HFFc6 (cell line): ENCODE data around the gene RANBP17. TPM values are rescaled to one million over a fixed set of nuclear protein-coding genes. Genes with fewer than 3 reads are reported as not detected.
A peak's percentile ranks its signal among the peaks of the same experiment; 100 is the strongest.
"Not testable (repeated sequence)": the region's sequence is repeated elsewhere in the genome, so short reads cannot be mapped to it uniquely, and the experiment has no call there.

Source experiments
- DNase-seq: peaks from one replicate; pipeline ENCODE4 v3.0.0-alpha.2; 2018
- H3K27ac Mint-ChIP-seq: 2 replicates; pipeline ENCODE4 v1.8.0; 2020; ENCODE audit warnings: mild to moderate bottlenecking, mixed read lengths
- H3K27me3 Mint-ChIP-seq: 2 replicates; pipeline ENCODE4 v1.8.0; 2021; ENCODE audit warnings: mild to moderate bottlenecking, moderate library complexity, mixed read lengths; ENCODE audit not compliant: insufficient read depth
- H3K36me3 Mint-ChIP-seq: 2 replicates; pipeline ENCODE4 v1.8.0; 2021; ENCODE audit warnings: low read depth, mixed read lengths
- H3K4me1 Mint-ChIP-seq: 2 replicates; pipeline ENCODE4 v1.8.0; 2020; ENCODE audit warnings: low read depth, mixed read lengths
- H3K4me3 Mint-ChIP-seq: 2 replicates; pipeline ENCODE4 v1.8.0; 2020; ENCODE audit warnings: mild to moderate bottlenecking, moderate library complexity, mixed read lengths
- H3K9me3 Mint-ChIP-seq: 2 replicates; pipeline ENCODE4 v1.8.0; 2020; ENCODE audit warnings: mild to moderate bottlenecking, mixed read lengths
- total RNA-seq, 6 experiments: library from RNA; stranded (reverse); fragmentation: NEBNext Ultra II Directional; extraction: Animal tissue kit (Norgen Biotek cat#: 25700); gene quantifications; 2 replicates in 1 of 6; 3 replicates in 5 of 6; pipeline ENCODE4 v1.2.3, GENCODE V29; 2021
- TF ChIP-seq, protein P1 (sequence below): fragments of 200-600 bp; sonication (generic); IDR thresholded peaks from 2 replicates; pipeline ENCODE4 v1.5.0; 2021; ENCODE audit warnings: antibody characterized with exemption, mild to moderate bottlenecking

The RANBP17 gene
- total RNA-seq, 6 experiments from 2014 or later: 3.3 to 7.2 (median 4.9) TPM

DNA sequence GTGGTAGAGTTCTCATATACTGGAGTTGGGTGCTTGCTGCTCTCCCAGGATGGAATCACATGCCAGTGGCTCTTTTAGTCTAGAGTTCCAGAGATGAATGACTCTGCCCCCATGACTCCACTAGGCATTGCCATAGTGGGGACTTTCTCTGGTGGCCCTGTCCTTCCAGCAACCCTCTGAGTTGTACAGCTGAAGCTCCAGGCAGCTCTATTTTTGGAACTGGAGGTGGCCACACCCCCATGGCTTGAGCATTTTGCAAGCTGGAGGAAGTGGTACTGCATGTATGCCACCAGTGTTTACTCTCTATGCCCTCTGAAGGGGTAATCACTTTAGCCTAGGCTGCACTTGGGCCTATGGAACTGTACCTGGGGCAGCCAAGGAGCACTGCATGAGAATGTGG is 112.6 kb downstream of the RANBP17 start:
- Mint-ChIP-seq H3K4me1 (peaks cover 10% of the 10 kb centered on the region; the same call in 1 of the 2 replicates), H3K4me3 (no peak overlapping the region), H3K27me3 (no peaks in the 10 kb centered on the region), H3K9me3 (peaks cover under 1% of the 10 kb centered on the region), H3K27ac (no peak overlapping the region), H3K36me3 (peaks cover 2% of the 10 kb centered on the region)
- TF ChIP-seq, protein P1, sequence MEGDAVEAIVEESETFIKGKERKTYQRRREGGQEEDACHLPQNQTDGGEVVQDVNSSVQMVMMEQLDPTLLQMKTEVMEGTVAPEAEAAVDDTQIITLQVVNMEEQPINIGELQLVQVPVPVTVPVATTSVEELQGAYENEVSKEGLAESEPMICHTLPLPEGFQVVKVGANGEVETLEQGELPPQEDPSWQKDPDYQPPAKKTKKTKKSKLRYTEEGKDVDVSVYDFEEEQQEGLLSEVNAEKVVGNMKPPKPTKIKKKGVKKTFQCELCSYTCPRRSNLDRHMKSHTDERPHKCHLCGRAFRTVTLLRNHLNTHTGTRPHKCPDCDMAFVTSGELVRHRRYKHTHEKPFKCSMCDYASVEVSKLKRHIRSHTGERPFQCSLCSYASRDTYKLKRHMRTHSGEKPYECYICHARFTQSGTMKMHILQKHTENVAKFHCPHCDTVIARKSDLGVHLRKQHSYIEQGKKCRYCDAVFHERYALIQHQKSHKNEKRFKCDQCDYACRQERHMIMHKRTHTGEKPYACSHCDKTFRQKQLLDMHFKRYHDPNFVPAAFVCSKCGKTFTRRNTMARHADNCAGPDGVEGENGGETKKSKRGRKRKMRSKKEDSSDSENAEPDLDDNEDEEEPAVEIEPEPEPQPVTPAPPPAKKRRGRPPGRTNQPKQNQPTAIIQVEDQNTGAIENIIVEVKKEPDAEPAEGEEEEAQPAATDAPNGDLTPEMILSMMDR: no peak
- no peak for DNase-seq

DNA sequence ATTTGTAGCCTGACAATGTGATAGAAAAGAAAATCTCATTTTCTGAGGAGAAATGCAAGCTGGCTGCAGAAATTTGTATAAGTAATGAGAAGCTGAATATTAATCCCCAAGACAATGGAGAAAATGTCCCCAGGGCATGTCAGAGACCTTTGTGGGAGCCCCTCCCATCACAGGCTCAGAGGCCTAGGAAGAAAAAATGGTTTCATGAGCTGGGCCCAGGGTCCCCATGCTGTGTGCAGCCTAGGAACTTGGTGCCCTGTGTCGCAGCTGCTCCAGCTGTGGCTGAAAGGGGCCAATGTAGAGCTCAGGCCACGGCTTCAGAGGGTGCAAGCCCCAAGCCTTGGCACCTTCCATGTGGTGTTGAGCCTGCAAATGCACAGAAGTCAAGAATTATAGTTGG is 118.4 kb downstream of the RANBP17 start:
- H3K36me3 Mint-ChIP-seq: peaks cover 24% of the 10 kb centered on the region
- H3K4me3 Mint-ChIP-seq, DNase-seq, H3K27ac Mint-ChIP-seq, H3K27me3 Mint-ChIP-seq: not testable (repeated sequence)
- peaks cover 16% of the 10 kb centered on the region for H3K4me1 Mint-ChIP-seq
- peaks cover 16% of the 10 kb centered on the region for H3K9me3 Mint-ChIP-seq

DNA sequence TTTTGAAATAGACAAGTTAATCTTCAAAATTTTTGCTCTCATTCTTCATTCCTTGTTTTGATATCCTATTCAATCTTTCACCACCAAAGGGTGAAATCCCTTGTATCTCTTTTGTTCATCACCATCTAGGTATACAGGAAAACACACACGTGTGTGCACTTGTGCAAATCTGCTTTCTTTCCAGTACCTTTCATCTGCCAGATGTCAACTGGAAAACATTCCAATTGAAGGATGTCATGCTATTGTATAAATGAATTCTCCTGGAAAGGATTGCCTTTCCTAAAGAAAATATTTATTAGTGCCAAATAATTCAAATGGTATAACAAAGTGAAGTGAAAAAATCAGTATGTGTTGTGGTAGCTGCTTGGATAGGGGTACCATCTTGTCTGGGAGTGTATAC is 123.7 kb downstream of the RANBP17 start:
- H3K9me3 Mint-ChIP-seq: peaks cover 5% of the 10 kb centered on the region
- H3K27ac Mint-ChIP-seq: no peak overlapping the region
- TF ChIP-seq, protein P1: no peak
- no peak for DNase-seq
- no peak overlapping the region for H3K4me3 Mint-ChIP-seq
- no peaks in the 10 kb centered on the region for H3K27me3 Mint-ChIP-seq
- peaks cover 11% of the 10 kb centered on the region for H3K36me3 Mint-ChIP-seq
- peaks cover 22% of the 10 kb centered on the region for H3K4me1 Mint-ChIP-seq

DNA sequence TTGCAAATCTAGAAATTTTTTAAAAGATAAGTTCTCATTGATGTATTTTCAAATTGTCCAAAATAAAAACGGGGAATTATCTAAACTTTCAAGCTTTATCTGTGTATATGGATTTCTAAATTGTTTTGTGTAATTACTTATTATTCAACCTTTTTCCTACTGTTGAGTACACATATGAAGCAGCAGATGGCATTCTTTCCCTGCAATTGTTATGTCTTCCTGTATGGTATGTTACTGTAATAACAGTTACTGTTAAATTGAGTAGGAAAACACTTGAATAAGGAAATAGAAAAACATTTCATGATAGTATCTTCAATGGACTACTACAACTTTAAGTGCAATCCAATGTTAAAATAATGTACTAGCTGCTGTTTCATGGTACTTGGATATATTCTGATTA is 124.8 kb downstream of the RANBP17 start:
- Mint-ChIP-seq H3K4me1 (peaks cover 15% of the 10 kb centered on the region), H3K27me3 (no peaks in the 10 kb centered on the region), H3K27ac (no peak overlapping the region), H3K36me3 (no peaks in the 10 kb centered on the region; the same call in 1 of the 2 replicates), H3K4me3 (no peak overlapping the region), H3K9me3 (no peaks in the 10 kb centered on the region)
- TF ChIP-seq, protein P1: peak; percentile 64
- DNase-seq: peak; percentile 44

DNA sequence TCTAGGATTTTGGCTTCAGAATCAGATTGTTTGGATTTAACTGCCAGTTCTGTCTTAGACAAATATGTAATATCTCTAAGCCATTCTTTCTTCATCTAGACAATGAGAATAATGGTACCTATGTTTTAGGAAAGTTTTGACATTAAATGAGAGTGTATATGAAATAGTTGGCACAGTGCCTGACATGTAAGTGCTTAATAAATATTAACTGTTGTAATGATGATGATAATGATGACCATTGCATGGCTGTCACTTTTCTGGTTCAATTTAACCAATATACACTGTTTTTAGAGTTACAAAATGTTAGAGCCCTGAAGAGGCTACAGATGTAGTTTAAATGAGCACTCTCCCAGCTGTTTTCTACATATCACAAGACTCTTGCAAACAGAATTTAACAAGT is 131.7 kb downstream of the RANBP17 start:
- H3K9me3 Mint-ChIP-seq: no peaks in the 10 kb centered on the region
- DNase-seq: no peak
- TF ChIP-seq, protein P1: no peak
- H3K27me3 Mint-ChIP-seq: no peaks in the 10 kb centered on the region
- no peaks in the 10 kb centered on the region for H3K36me3 Mint-ChIP-seq
- H3K4me1 Mint-ChIP-seq: no peaks in the 10 kb centered on the region
- no peak overlapping the region for H3K4me3 Mint-ChIP-seq
- H3K27ac Mint-ChIP-seq: no peak overlapping the region

DNA sequence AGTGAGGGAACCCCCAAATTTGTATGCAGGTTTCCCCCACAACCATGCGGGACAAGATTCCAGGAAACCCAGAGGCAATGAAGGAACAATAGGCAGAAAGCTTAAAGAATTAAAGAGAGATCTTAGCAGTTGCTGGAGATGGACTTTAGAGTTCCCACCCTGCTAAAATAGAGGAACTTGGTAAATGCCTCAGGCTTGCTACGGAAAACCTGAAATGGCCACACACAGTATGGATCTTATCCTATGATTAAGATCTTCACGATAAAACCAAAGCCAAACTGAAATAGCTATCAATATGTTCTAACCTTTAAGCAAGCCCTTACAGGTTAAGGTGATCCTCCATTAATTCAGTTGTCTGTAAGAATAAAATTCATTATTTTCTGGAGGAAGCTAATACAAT is 148.3 kb downstream of the RANBP17 start:
- H3K9me3 Mint-ChIP-seq: no peaks in the 10 kb centered on the region
- no peak for DNase-seq
- H3K4me1 Mint-ChIP-seq: 0 out of 2 replicates have a peak, but pooled peaks cover 9% of the 10 kb centered on the region
- TF ChIP-seq, protein P1: no peak
- no peak overlapping the region for H3K4me3 Mint-ChIP-seq
- H3K36me3 Mint-ChIP-seq: no peaks in the 10 kb centered on the region
- H3K27ac Mint-ChIP-seq: no peak overlapping the region
- H3K27me3 Mint-ChIP-seq: no peaks in the 10 kb centered on the region
